Measurements from ENCODE around the gene TGM2. TPM values are rescaled to one million over a fixed set of nuclear protein-coding genes. Genes with fewer than 3 reads are reported as not detected.

The TGM2 gene
- polyA plus RNA-seq, 2 of the 4 experiments (the other 2 are of a cell fraction), result 173 to 441 TPM

- ATAC-seq (no peak), FAIRE-seq (no peak), DNase-seq (ENCODE audit: low read depth in 1 of 2, low spot score in 1 of 2) (no peak)
- no peak overlapping the region for H3K4me2 ChIP-seq
- no peak for TF ChIP-seq RAD21 (conservative IDR thresholded peaks at IDR 0.05 in 1 of 2, IDR thresholded peaks at IDR 0.05 in 1 of 2)
- no peak for TF ChIP-seq REST (IDR thresholded peaks at IDR 0.05)
- no peak for TF ChIP-seq TFCP2L1 (CRISPR knock-in tag; IDR thresholded peaks at IDR 0.05)
- TF ChIP-seq NFE2L2 (conservative IDR thresholded peaks at IDR 0.05; ENCODE audit: low read length), result no peak
- TF ChIP-seq ZNF302 (CRISPR knock-in tag; IDR thresholded peaks at IDR 0.05), result no peak
- TF ChIP-seq HMGXB4 (CRISPR knock-in tag; IDR thresholded peaks at IDR 0.05; ENCODE audit: borderline replicate concordance), result no peak
- no peak for TF ChIP-seq POLR2AphosphoS2 (conservative IDR thresholded peaks at IDR 0.05; ENCODE audit: low read length)
- TF ChIP-seq SMC3 (IDR thresholded peaks at IDR 0.05), result no peak
- no peak for TF ChIP-seq FOSB (CRISPR knock-in tag; IDR thresholded peaks at IDR 0.05)
- no peak for TF ChIP-seq KDM5A (IDR thresholded peaks at IDR 0.05)
- no peak for TF ChIP-seq BCL3 (IDR thresholded peaks at IDR 0.05)
- TF ChIP-seq POLR2A (IDR thresholded peaks at IDR 0.05; ENCODE audit: low read length), result no peak
- TF ChIP-seq E2F6 (IDR thresholded peaks at IDR 0.05; ENCODE audit: borderline replicate concordance, low read depth), result no peak
- no peak for TF ChIP-seq CTCF (IDR thresholded peaks at IDR 0.05)
- TF ChIP-seq CBX8 (IDR thresholded peaks at IDR 0.05), result no peak
- no peaks in the 10 kb centered on the region for H3K9me3 ChIP-seq
- no peak overlapping the region for H3K4me3 ChIP-seq
- WGBS (ENCODE audit: missing lambda C conversion rate), result 89% methylated on average over 5 of the region's 14 CpGs
- POLR2A ChIA-PET, result interaction anchor here (0.7 kb wide), 1 partner anchor 11 kb away, joined by 4 read pairs; no protein-coding TSS in a partner anchor
- CTCF ChIA-PET, result interaction anchor here (1.0 to 32.6 kb wide), 5 partner anchors 16 to 90 kb away, joined by 3 to 818 read pairs (median 3); no protein-coding TSS in a partner anchor
- H3K4me1 ChIP-seq, result peaks cover 78% of the 10 kb centered on the region
- H3K27ac ChIP-seq, result peak overlapping the region in 1 of 2 experiments; percentile 95; a peak in 4 of 6 replicates
These were observed 17.3 kb downstream of the TGM2 start for GRCh38 chr20:38147751-38148150.

- ChIA-PET CTCF (interaction anchor here (0.9 to 32.6 kb wide), 6 partner anchors 17 to 103 kb away, joined by 3 to 818 read pairs (median 3); no protein-coding TSS in a partner anchor), POLR2A (interaction anchor here (0.7 kb wide), 1 partner anchor 12 kb away, joined by 4 read pairs; no protein-coding TSS in a partner anchor)
- Histone ChIP-seq H3K27ac (peak overlapping the region in 1 of 2 experiments; percentile 95; a peak in 3 of 6 replicates), H3K4me1 (peaks cover 78% of the 10 kb centered on the region), H3K4me3 (no peak overlapping the region), H3K4me2 (no peak overlapping the region), H3K9me3 (no peaks in the 10 kb centered on the region)
- DNase-seq (ENCODE audit: low read depth in 1 of 2, low spot score in 1 of 2) (no peak), FAIRE-seq (no peak), ATAC-seq (no peak)
- TF ChIP-seq BHLHE40 (IDR thresholded peaks at IDR 0.05; ENCODE audit: low read depth, low read length) (no peak), MAZ (IDR thresholded peaks at IDR 0.05; ENCODE audit: borderline replicate concordance, low read depth, low read length) (no peak), ZC3H11A (IDR thresholded peaks at IDR 0.05) (no peak), CBX8 (IDR thresholded peaks at IDR 0.05) (no peak), TFCP2L1 (CRISPR knock-in tag; IDR thresholded peaks at IDR 0.05) (no peak), RNF2 (IDR thresholded peaks at IDR 0.05; ENCODE audit: borderline replicate concordance, low read depth) (no peak)
- WGBS (ENCODE audit: missing lambda C conversion rate), result 87% methylated on average over 9 of the region's 9 CpGs
These were observed 17.9 kb downstream of the TGM2 start for GRCh38 chr20:38147163-38147562.
